K562 (cell line): ENCODE data around the gene ZNF219. TPM values are rescaled to one million over a fixed set of nuclear protein-coding genes. Genes with fewer than 3 reads are reported as not detected.

Experiments used
- ATAC-seq: fragments of 200-7000 bp; cut with Tn5 transposase; 3 replicates; pipeline ENCODE4 v1.9.1; 2020; ENCODE audit warnings: moderate library complexity
- BruUV-seq: library from RNA; stranded (reverse); fragments of 400-500 nt; replicated peaks from 2 replicates; lab custom pipeline; 2021; lab: Mats Ljungman, UMichigan
- CTCF ChIA-PET: fragments of 300-600 bp; formaldehyde crosslinking; extraction: SDS; loops from one replicate; lab custom pipeline; 2021; ENCODE audit warnings: low intra/inter-chr PET ratio; lab: Yijun Ruan, JAX
- POLR2A ChIA-PET: fragments of 300-600, 350-650 bp; sonication (Branson Sonifier 250); formaldehyde crosslinking; extraction: SDS; loops from one replicate; lab custom pipeline; 2021; ENCODE audit warnings: antibody characterized with exemption, inconsistent platforms; lab: Yijun Ruan, JAX
- DNase-seq, 4 experiments: peaks; one replicate each; pipeline versions ENCODE4 v3.0.0 to v3.0.0-alpha.2; 2011 to 2018; ENCODE audit warnings: low spot score in 3 of 4, mixed read lengths in 3 of 4; ENCODE audit errors: extremely low read depth in 1 of 4
- FAIRE-seq: peaks from 2 replicates; lab custom pipeline; 2011; peaks lifted over from hg19 to GRCh38; lab: Jason Lieb, UNC
- H2AFZ ChIP-seq: 2 replicates; pipeline ENCODE4 v1.6.0; 2011; ENCODE audit warnings: low read depth, low read length, control low read depth, inconsistent platforms
- H3K27ac ChIP-seq: fragments of 200-600 bp; 3 replicates; pipeline ENCODE4 v1.8.0; 2011; ENCODE audit warnings: low read depth, mild to moderate bottlenecking, control low read depth, inconsistent platforms, low read length, moderate library complexity, mixed read lengths; ENCODE audit errors: extremely low read depth
- H3K27me3 ChIP-seq, 2 experiments: fragments of 300-600 bp in 1 of 2; 2 replicates in 1 of 2; 3 replicates in 1 of 2; pipeline versions ENCODE4 v1.6.0 to v1.8.0; 2011; ENCODE audit warnings: inconsistent platforms in 2 of 2, low read length in 2 of 2, mild to moderate bottlenecking in 1 of 2, mixed read lengths in 1 of 2, moderate library complexity in 1 of 2; ENCODE audit not compliant: control insufficient read depth in 2 of 2, insufficient read depth in 2 of 2
- H3K36me3 ChIP-seq: fragments of 300-600 bp; 3 replicates; pipeline ENCODE4 v1.8.0; 2011; ENCODE audit warnings: mild to moderate bottlenecking, low read length, inconsistent platforms; ENCODE audit not compliant: control insufficient read depth, insufficient read depth
- H3K4me1 ChIP-seq, 2 experiments: fragments of 200-600 bp in 1 of 2; replicated peaks in 1 of 2; 2 replicates in 1 of 2; 3 replicates in 1 of 2; pipeline versions ENCODE4 v1.5.1 to v1.8.0; 2011; ENCODE audit warnings: inconsistent platforms in 2 of 2, low read length in 2 of 2, mild to moderate bottlenecking in 1 of 2, mixed read lengths in 1 of 2, moderate library complexity in 1 of 2; ENCODE audit not compliant: control insufficient read depth in 2 of 2, insufficient read depth in 2 of 2
- H3K4me2 ChIP-seq: 2 replicates; pipeline ENCODE4 v1.6.1; 2011; ENCODE audit warnings: low read length, control low read depth, inconsistent platforms, mixed read lengths; ENCODE audit not compliant: insufficient read depth
- H3K4me3 ChIP-seq: fragments of 200-600 bp; sonication (generic), shearing (Covaris generic); 2 replicates; pipeline ENCODE4 v1.5.1; 2016; ENCODE audit warnings: control low read depth, inconsistent platforms
- H3K79me2 ChIP-seq: fragments of 200-600 bp; 3 replicates; pipeline ENCODE4 v1.8.0; 2011; ENCODE audit warnings: low read length, inconsistent platforms; ENCODE audit not compliant: control insufficient read depth, insufficient read depth
- H3K9ac ChIP-seq, 2 experiments: 2 replicates each; pipeline versions ENCODE4 v1.6.0 to v1.6.1; 2011; ENCODE audit warnings: low read depth in 2 of 2, low read length in 2 of 2, control low read depth in 1 of 2, inconsistent platforms in 1 of 2, mild to moderate bottlenecking in 1 of 2, mixed read lengths in 1 of 2; ENCODE audit not compliant: insufficient read depth in 1 of 2
- H3K9me1 ChIP-seq: one replicate; pipeline ENCODE4 v1.6.0; 2011; ENCODE audit warnings: inconsistent platforms, mild to moderate bottlenecking, low read length, moderate library complexity; ENCODE audit not compliant: control insufficient read depth, insufficient read depth
- H3K9me3 ChIP-seq: replicated peaks from 2 replicates; pipeline ENCODE4 v1.5.1; 2011; ENCODE audit warnings: low read depth, low read length, inconsistent platforms; ENCODE audit not compliant: control insufficient read depth, insufficient read depth
- H4K20me1 ChIP-seq: replicated peaks from 2 replicates; pipeline ENCODE4 v1.6.1; 2011; ENCODE audit warnings: low read length, inconsistent platforms, mixed read lengths; ENCODE audit not compliant: control insufficient read depth, insufficient read depth
- ASH1L ChIP-seq: fragments of 450-650 bp; IDR thresholded peaks from 2 replicates; pipeline ENCODE4 v1.6.1; 2018; ENCODE audit warnings: borderline replicate concordance, mild to moderate bottlenecking, low read depth; ENCODE audit not compliant: partially characterized antibody
- E2F5 ChIP-seq: sonication (generic); formaldehyde crosslinking; IDR thresholded peaks from 2 replicates; pipeline ENCODE4 v1.8.0; 2022; ENCODE audit warnings: mild to moderate bottlenecking, missing genetic modification reagents
- ELF4 ChIP-seq: fragments of 450-650 bp; formaldehyde crosslinking; IDR thresholded peaks from 2 replicates; pipeline ENCODE4 v1.4.0; 2022; ENCODE audit warnings: missing genetic modification characterization
- FOXK2 ChIP-seq, 2 experiments: fragments of 450-650 bp; IDR thresholded peaks in 1 of 2; conservative IDR thresholded peaks in 1 of 2; 2 replicates each; pipeline ENCODE4 v1.6.1; 2016; ENCODE audit warnings: low read depth in 2 of 2, mild to moderate bottlenecking in 1 of 2
- HDAC6 ChIP-seq: IDR thresholded peaks from 2 replicates; pipeline ENCODE4 v1.6.1; 2012; ENCODE audit warnings: low read depth, mild to moderate bottlenecking, control low read depth, inconsistent platforms, low read length, moderate library complexity
- HNRNPLL ChIP-seq: fragments of 200-400 bp; formaldehyde crosslinking; IDR thresholded peaks from 2 replicates; pipeline ENCODE4 v1.6.1; 2017; ENCODE audit warnings: low read length, low read depth, mild to moderate bottlenecking; ENCODE audit not compliant: poor library complexity, severe bottlenecking
- IRF9 ChIP-seq: fragments of 450-650 bp; IDR thresholded peaks from 2 replicates; pipeline ENCODE4 v1.6.1; 2016; ENCODE audit warnings: missing biosample characterization, missing genetic modification characterization
- JUNB ChIP-seq: fragments of 450-650 bp; formaldehyde crosslinking; conservative IDR thresholded peaks from 2 replicates; pipeline ENCODE4 v1.4.0; 2020; ENCODE audit warnings: mild to moderate bottlenecking
- KAT7 ChIP-seq: sonication (generic); formaldehyde crosslinking; IDR thresholded peaks from 2 replicates; pipeline ENCODE4 v1.8.0; 2022; ENCODE audit warnings: missing genetic modification reagents, mild to moderate bottlenecking, borderline replicate concordance
- MEF2D ChIP-seq: conservative IDR thresholded peaks from 2 replicates; pipeline ENCODE4 v1.6.1; 2016; ENCODE audit warnings: low read depth, missing genetic modification characterization, missing compliant biosample characterization
- NR1H2 ChIP-seq: sonication (generic); formaldehyde crosslinking; IDR thresholded peaks from 2 replicates; pipeline ENCODE4 v1.4.0; 2020; ENCODE audit warnings: mild to moderate bottlenecking, missing genetic modification reagents
- POLR3A ChIP-seq: IDR thresholded peaks from 2 replicates; pipeline ENCODE4 v1.6.1; 2011; ENCODE audit warnings: borderline replicate concordance, mild to moderate bottlenecking, moderate library complexity; ENCODE audit not compliant: insufficient read length, insufficient read depth; ENCODE audit errors: extremely low read depth
- PRMT5 ChIP-seq: sonication (generic); formaldehyde crosslinking; IDR thresholded peaks from 2 replicates; pipeline ENCODE4 v1.5.0; 2020; ENCODE audit warnings: missing genetic modification reagents
- SMAD3 ChIP-seq: fragments of 450-650 bp; formaldehyde crosslinking; conservative IDR thresholded peaks from 2 replicates; pipeline ENCODE4 v1.4.0; 2020; ENCODE audit warnings: mild to moderate bottlenecking
- TAF9B ChIP-seq: fragments of 450-650 bp; IDR thresholded peaks from 2 replicates; pipeline ENCODE4 v1.6.1; 2018; ENCODE audit warnings: mild to moderate bottlenecking; ENCODE audit not compliant: partially characterized antibody
- USF1 ChIP-seq: sonication (generic); formaldehyde crosslinking; IDR thresholded peaks from 2 replicates; pipeline ENCODE4 v1.9.0; 2022; ENCODE audit warnings: mild to moderate bottlenecking, missing genetic modification reagents
- ZBTB34 ChIP-seq: fragments of 250-450 bp; sonication (Bioruptor Pico); IDR thresholded peaks from 2 replicates; pipeline ENCODE4 v1.8.0; 2021; ENCODE audit warnings: mild to moderate bottlenecking, moderate library complexity
- ZNF232 ChIP-seq: sonication (generic); formaldehyde crosslinking; IDR thresholded peaks from 2 replicates; pipeline ENCODE4 v1.8.0; 2022; ENCODE audit warnings: mild to moderate bottlenecking, missing genetic modification reagents
- ZNF586 ChIP-seq: fragments of 450-650 bp; formaldehyde crosslinking; conservative IDR thresholded peaks from 2 replicates; pipeline ENCODE4 v1.4.0; 2020; ENCODE audit warnings: mild to moderate bottlenecking, moderate library complexity
- WGBS: fragments of 100-300 bp; shearing (Covaris generic); methylation state at CpG from one replicate; pipeline ENCODE4 v1.1.6; 2016; ENCODE audit warnings: low coverage, mixed read lengths; ENCODE audit not compliant: insufficient coverage; ENCODE audit errors: missing lambda C conversion rate; 5-methylcytosine and 5-hydroxymethylcytosine counted together
- in situ Hi-C: fragments of 300-500 bp; cut with MboI; formaldehyde crosslinking; loops from 4 replicates; pipeline ENCODE4 v1.15.0; 2018; ENCODE audit warnings: inconsistent platforms, mixed read lengths
- intact Hi-C: fragments of 100-400 bp; cut with micrococcal nuclease; formaldehyde crosslinking; loops from 2 replicates; pipeline ENCODE4 v1.14.2; 2022
- polyA plus RNA-seq, 8 experiments: library from polyadenylated mRNA; depleted of rRNA in 4 of 8; stranded (reverse) in 5 of 8; unstranded in 3 of 8; fragments of >200 nt; fragmentation: Nextera tagmentation in 2 of 8; fragmentation: Illumina TruSeq in 1 of 8; extraction: Ambion mirVana in 2 of 8; extraction: Trizol in 1 of 8; gene quantifications; 2 replicates each; pipeline versions ENCODE4 v1.2.1 to v1.2.3, GENCODE V29; 2011 to 2014; ENCODE audit warnings: inconsistent platforms in 1 of 8, missing spikeins in 1 of 8
- total RNA-seq, 7 experiments: library from RNA; depleted of rRNA in 6 of 7; stranded (reverse); fragments of >200 nt in 6 of 7; fragmentation: Illumina TruSeq in 2 of 7; extraction: Trizol in 2 of 7; gene quantifications; 2 replicates each; pipeline versions ENCODE4 v1.2.1 to v1.2.3, GENCODE V29; 2011 to 2021; ENCODE audit warnings: low replicate concordance in 1 of 7

ZNF219 gene
- total and polyA plus RNA-seq, 9 of the 15 experiments (the other 6 are each of a cell fraction or from before 2014, with no cell fraction given): 0.29 to 10.6 (median 2.8) TPM

GRCh38 chr14:21100931-21101330 lies 2.5 kb upstream of the ZNF219 start, which contains the start of gene TMEM253:
Gene TMEM253, plus strand, starts transcription at chr14:21101066. Its CDS starts 278 bp downstream, at chr14:21101344.
- H3K27ac ChIP-seq: peak within 1 kb of the TSS; percentile 18
- ChIA-PET CTCF (no interaction called here), POLR2A (interaction anchor here (1.1 kb wide), 1 partner anchor 9 kb away, joined by 3 read pairs; no protein-coding TSS in a partner anchor)
- H3K9me3 ChIP-seq: no peaks in the 10 kb centered on the region
- H3K4me3 ChIP-seq: no peak within 1 kb of the TSS
- TF ChIP-seq FOXK2 (conservative IDR thresholded peaks at IDR 0.05 in 1 of 2, IDR thresholded peaks at IDR 0.05 in 1 of 2; ENCODE audit: low read depth in 2 of 2): no peak
- TF ChIP-seq POLR3A: no peak
- no peak for TF ChIP-seq IRF9 (tag)
- no peak for TF ChIP-seq PRMT5
- no peak for TF ChIP-seq KAT7 (CRISPR knock-in tag)
- no peak for TF ChIP-seq ZNF232 (CRISPR knock-in tag)
- no peak for TF ChIP-seq USF1 (CRISPR knock-in tag)
- TF ChIP-seq ELF4 (CRISPR knock-in tag): no peak
- no peak for TF ChIP-seq NR1H2
- no peak for TF ChIP-seq E2F5 (CRISPR knock-in tag)
- TF ChIP-seq SMAD3: no peak
- TF ChIP-seq TAF9B: no peak
- no peak for TF ChIP-seq ASH1L
- TF ChIP-seq MEF2D (tag): no peak
- no peak for TF ChIP-seq ZBTB34 (CRISPR knock-in tag)
- no peak for TF ChIP-seq HDAC6
- TF ChIP-seq HNRNPLL: no peak
- no peak for TF ChIP-seq ZNF586 (CRISPR knock-in tag)
- TF ChIP-seq JUNB (CRISPR knock-in tag): no peak
- H2AFZ ChIP-seq: peak within 1 kb of the TSS; percentile 41
- H3K9ac ChIP-seq: peak within 1 kb of the TSS; percentile 25 to 86
- 44% methylated on average over 5 of the region's 5 CpGs for WGBS
- no peaks in the 10 kb centered on the region for H3K27me3 ChIP-seq
- no peaks in the 10 kb centered on the region for H3K36me3 ChIP-seq
- H4K20me1 ChIP-seq: no peaks in the 10 kb centered on the region
- H3K4me2 ChIP-seq: peak within 1 kb of the TSS; percentile 87; the same call in 1 of the 2 replicates
- H3K4me1 ChIP-seq: peaks cover 36 to 46% of the 10 kb centered on the region in 2 experiments
- in situ Hi-C loops (no loop called here), intact Hi-C loops (no loop called here)
- H3K9me1 ChIP-seq: no peaks in the 10 kb centered on the region
- ATAC-seq: no peak
- no TSS peak for BruUV-seq
- DNase-seq: no peak
- H3K79me2 ChIP-seq: 0 out of 3 replicates have a peak, but pooled peaks cover 6% of the 10 kb centered on the region
- no peak for FAIRE-seq
